Measurements from ENCODE around the gene GCNT1.
"Not testable (repeated sequence)": the region's sequence is repeated elsewhere in the genome, so short reads cannot be mapped to it uniquely, and the experiment has no call there.

The GCNT1 gene

GRCh38 chr9:76433406-76433805 is 25.6 kb upstream of the GCNT1 start:
- DNase-seq (ENCODE audit: low read depth) = no peak
- no peak overlapping the region for H3K4me3 ChIP-seq (ENCODE audit: low read depth, low read length)
- TF ChIP-seq, protein P1, sequence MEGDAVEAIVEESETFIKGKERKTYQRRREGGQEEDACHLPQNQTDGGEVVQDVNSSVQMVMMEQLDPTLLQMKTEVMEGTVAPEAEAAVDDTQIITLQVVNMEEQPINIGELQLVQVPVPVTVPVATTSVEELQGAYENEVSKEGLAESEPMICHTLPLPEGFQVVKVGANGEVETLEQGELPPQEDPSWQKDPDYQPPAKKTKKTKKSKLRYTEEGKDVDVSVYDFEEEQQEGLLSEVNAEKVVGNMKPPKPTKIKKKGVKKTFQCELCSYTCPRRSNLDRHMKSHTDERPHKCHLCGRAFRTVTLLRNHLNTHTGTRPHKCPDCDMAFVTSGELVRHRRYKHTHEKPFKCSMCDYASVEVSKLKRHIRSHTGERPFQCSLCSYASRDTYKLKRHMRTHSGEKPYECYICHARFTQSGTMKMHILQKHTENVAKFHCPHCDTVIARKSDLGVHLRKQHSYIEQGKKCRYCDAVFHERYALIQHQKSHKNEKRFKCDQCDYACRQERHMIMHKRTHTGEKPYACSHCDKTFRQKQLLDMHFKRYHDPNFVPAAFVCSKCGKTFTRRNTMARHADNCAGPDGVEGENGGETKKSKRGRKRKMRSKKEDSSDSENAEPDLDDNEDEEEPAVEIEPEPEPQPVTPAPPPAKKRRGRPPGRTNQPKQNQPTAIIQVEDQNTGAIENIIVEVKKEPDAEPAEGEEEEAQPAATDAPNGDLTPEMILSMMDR (IDR thresholded peaks at IDR 0.05; ENCODE audit: control insufficient read depth, extremely low read depth, insufficient read depth) = no peak

GRCh38 chr9:76433836-76434235 is 25.1 kb upstream of the GCNT1 start:
- TF ChIP-seq, protein P1 (IDR thresholded peaks at IDR 0.05; ENCODE audit: control insufficient read depth, extremely low read depth, insufficient read depth) = no peak
- no peak for DNase-seq (ENCODE audit: low read depth)
- H3K4me3 ChIP-seq (ENCODE audit: low read depth, low read length) = no peak overlapping the region

DNA sequence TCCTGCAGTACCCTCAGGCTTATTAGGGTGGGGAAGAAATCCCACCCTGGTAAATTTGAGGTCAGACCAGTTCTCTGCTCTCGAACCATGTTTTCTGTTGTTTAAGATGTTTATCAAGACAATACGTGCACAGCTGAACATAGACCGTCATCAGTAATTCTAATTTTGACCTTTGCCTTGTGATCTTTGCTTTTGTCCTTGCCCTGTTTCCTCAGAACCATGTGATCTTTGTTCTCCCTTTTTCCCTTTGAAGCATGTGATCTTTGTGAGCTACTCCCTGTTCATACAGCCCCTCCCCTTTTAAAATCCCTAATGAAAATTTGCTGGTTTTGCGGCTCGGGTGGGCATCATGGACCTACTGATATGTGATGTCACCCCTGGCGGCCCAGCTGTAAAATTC is 24.1 kb upstream of the GCNT1 start:
- H3K4me3 ChIP-seq (ENCODE audit: low read depth, low read length); DNase-seq (ENCODE audit: low read depth): not testable (repeated sequence)

- not testable (repeated sequence) for DNase-seq (ENCODE audit: low read depth)
Observed at GRCh38 chr9:76437017-76437699, 21.8 kb upstream of the GCNT1 start.

GRCh38 chr9:76438841-76439588 is 20.0 kb upstream of the GCNT1 start:
- no peak overlapping the region for H3K4me3 ChIP-seq (ENCODE audit: low read depth, low read length)
- no peak for DNase-seq (ENCODE audit: low read depth)
- TF ChIP-seq, protein P1 (IDR thresholded peaks at IDR 0.05; ENCODE audit: control insufficient read depth, extremely low read depth, insufficient read depth) = no peak

More at GRCh38 chr9:76437017-76437699, 21.8 kb upstream of the GCNT1 start:
- H3K4me3 ChIP-seq (ENCODE audit: low read depth, low read length) = not testable (repeated sequence)

GRCh38 chr9:76441551-76442322 is 17.2 kb upstream of the GCNT1 start:
- DNase-seq (ENCODE audit: low read depth) = no peak
- no peak overlapping the region for H3K4me3 ChIP-seq (ENCODE audit: low read depth, low read length)
- TF ChIP-seq, protein P1 (IDR thresholded peaks at IDR 0.05; ENCODE audit: control insufficient read depth, extremely low read depth, insufficient read depth) = no peak

DNA sequence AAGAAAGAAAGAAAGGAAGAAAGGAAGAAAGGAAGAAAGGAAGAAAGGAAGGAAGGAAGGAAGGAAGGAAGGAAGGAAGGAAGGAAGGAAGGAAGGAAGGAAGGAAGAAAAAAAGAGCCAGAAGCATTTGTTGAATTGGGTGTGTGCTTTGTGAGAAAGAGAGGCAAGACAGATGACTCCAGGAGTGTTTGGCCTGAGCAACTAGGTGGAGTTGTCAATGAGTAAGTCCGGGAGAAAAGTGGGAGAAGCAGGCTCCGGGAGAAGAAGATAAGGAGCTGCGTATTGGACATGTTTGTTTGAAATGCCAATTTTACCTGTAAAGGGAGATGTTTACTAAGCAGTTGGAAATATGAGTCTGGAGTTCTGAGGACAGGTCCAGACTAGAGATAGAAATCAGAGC is 15.1 kb upstream of the GCNT1 start:
- H3K4me3 ChIP-seq (ENCODE audit: low read depth, low read length) = no peak overlapping the region
- no peak for DNase-seq (ENCODE audit: low read depth)
- TF ChIP-seq, protein P1 (IDR thresholded peaks at IDR 0.05; ENCODE audit: control insufficient read depth, extremely low read depth, insufficient read depth) = no peak

Measured in LNCaP clone FGC (cell line).